NCI-H524 treated with DMSO at 0.1 percent for 48 hours (cell line): ENCODE data around the gene TPK1.
"Not testable (repeated sequence)": the region's sequence is repeated elsewhere in the genome, so short reads cannot be mapped to it uniquely, and the experiment has no call there.

Experiments used
- DNase-seq: peaks from one replicate; lab custom pipeline; 2025; lab: John Stamatoyannopoulos, UW

The TPK1 gene

GRCh38 chr7:144629598-144629997 lies 206.3 kb downstream of the TPK1 start:
- DNase-seq = no peak

GRCh38 chr7:144629011-144629410 lies 206.8 kb downstream of the TPK1 start:
- no peak for DNase-seq

- no peak for DNase-seq
Observed at GRCh38 chr7:144628176-144628575, 207.7 kb downstream of the TPK1 start.

- no peak for DNase-seq
Observed at GRCh38 chr7:144622745-144623144, 213.1 kb downstream of the TPK1 start.

GRCh38 chr7:144606261-144606660 lies 229.6 kb downstream of the TPK1 start:
- DNase-seq = no peak

GRCh38 chr7:144596953-144597352 lies 238.9 kb downstream of the TPK1 start:
- DNase-seq = no peak

GRCh38 chr7:144594580-144594979 lies 241.3 kb downstream of the TPK1 start:
- DNase-seq = no peak

- DNase-seq = no peak
Observed at GRCh38 chr7:144588559-144589051, 247.2 kb downstream of the TPK1 start.

GRCh38 chr7:144587701-144588100 lies 248.2 kb downstream of the TPK1 start:
- DNase-seq = no peak

- no peak for DNase-seq
Observed at GRCh38 chr7:144584726-144585125, 251.1 kb downstream of the TPK1 start.

GRCh38 chr7:144579687-144580086 lies 256.2 kb downstream of the TPK1 start:
- no peak for DNase-seq

- DNase-seq = no peak
Observed at GRCh38 chr7:144575456-144575855, 260.4 kb downstream of the TPK1 start.

GRCh38 chr7:144574753-144575152 lies 261.1 kb downstream of the TPK1 start:
- DNase-seq = not testable (repeated sequence)

- no peak for DNase-seq
Observed at GRCh38 chr7:144568233-144568632, 267.6 kb downstream of the TPK1 start.

- no peak for DNase-seq
Observed at GRCh38 chr7:144565586-144565985, 270.3 kb downstream of the TPK1 start.

GRCh38 chr7:144549861-144550260 lies 286.0 kb downstream of the TPK1 start:
- no peak for DNase-seq

GRCh38 chr7:144548556-144548955 lies 287.3 kb downstream of the TPK1 start:
- DNase-seq = no peak

- no peak for DNase-seq
Observed at GRCh38 chr7:144547888-144548287, 288.0 kb downstream of the TPK1 start.

GRCh38 chr7:144546782-144547181 lies 289.1 kb downstream of the TPK1 start:
- DNase-seq = no peak

GRCh38 chr7:144545330-144545729 lies 290.5 kb downstream of the TPK1 start:
- no peak for DNase-seq

- DNase-seq = no peak
Observed at GRCh38 chr7:144534655-144535395, 301.0 kb downstream of the TPK1 start.

- DNase-seq = no peak
Observed at GRCh38 chr7:144534196-144534595, 301.7 kb downstream of the TPK1 start.

- no peak for DNase-seq
Observed at GRCh38 chr7:144531181-144531580, 304.7 kb downstream of the TPK1 start.

GRCh38 chr7:144529269-144529926 lies 306.5 kb downstream of the TPK1 start:
- no peak for DNase-seq
